ENCODE data around the gene RNF187.

The RNF187 gene

GRCh38 chr1:228544021-228544850 lies 57.1 kb downstream of the RNF187 start:
- no peak for DNase-seq (ENCODE audit: low read depth in 2 of 2)

- no peak for DNase-seq (ENCODE audit: low read depth in 2 of 2)
These were observed 57.9 kb downstream of the RNF187 start for GRCh38 chr1:228544921-228545591.

Data from stimulated activated CD8-positive, alpha-beta memory T cell treated with anti-CD3 and anti-CD28 coated beads, Interleukin-2, amount 100 ng/mL, for 1 hour (primary cell).